HUES48 (cell line): ENCODE results near the gene LAMB1.
"Not testable (repeated sequence)": the region's sequence is repeated elsewhere in the genome, so short reads cannot be mapped to it uniquely, and the experiment has no call there.

Source experiments
- H3K27ac ChIP-seq: one replicate; pipeline ENCODE4 v1.7.0; 2013; ENCODE audit warnings: low read depth, low read length, inconsistent platforms
- H3K27me3 ChIP-seq: 2 replicates; pipeline ENCODE4 v1.6.1; 2013; ENCODE audit warnings: mild to moderate bottlenecking, low read length; ENCODE audit not compliant: control insufficient read depth, insufficient read depth
- H3K36me3 ChIP-seq: 2 replicates; pipeline ENCODE4 v1.6.1; 2013; ENCODE audit warnings: low read length; ENCODE audit not compliant: control insufficient read depth, insufficient read depth
- H3K4me1 ChIP-seq: 2 replicates; pipeline ENCODE4 v1.6.1; 2013; ENCODE audit warnings: mild to moderate bottlenecking, low read length; ENCODE audit not compliant: control insufficient read depth, insufficient read depth
- H3K4me3 ChIP-seq: 2 replicates; pipeline ENCODE4 v1.5.1; 2013; ENCODE audit warnings: mild to moderate bottlenecking, low read depth, low read length
- H3K9ac ChIP-seq: 2 replicates; pipeline ENCODE4 v1.6.1; 2013; ENCODE audit warnings: mild to moderate bottlenecking, low read depth, low read length, moderate library complexity
- H3K9me3 ChIP-seq: 2 replicates; pipeline ENCODE4 v1.6.1; 2013; ENCODE audit warnings: low read length; ENCODE audit not compliant: control insufficient read depth, insufficient read depth

LAMB1 gene

DNA sequence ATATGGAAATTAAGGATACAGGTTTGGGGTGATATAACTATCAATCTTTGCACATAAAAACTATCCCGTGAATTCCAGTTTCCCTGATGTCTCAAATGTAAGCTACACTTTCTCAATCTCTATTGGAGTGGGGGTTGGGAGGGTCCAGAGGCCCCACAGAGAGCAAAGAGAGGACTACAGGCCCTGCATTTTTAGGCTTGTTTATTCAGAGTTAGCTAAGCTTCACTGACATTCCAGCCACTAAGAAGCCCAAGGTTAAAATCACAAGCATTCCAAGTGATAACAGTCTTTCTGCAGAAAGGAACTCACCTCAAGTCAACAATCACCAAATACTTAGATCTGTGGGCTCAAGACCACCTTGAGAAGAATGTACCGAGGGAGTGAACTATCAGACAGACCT, 31.6 kb upstream of the LAMB1 start:
- Histone ChIP-seq H3K4me1 (peaks cover 18% of the 10 kb centered on the region), H3K27ac (peak overlapping the region; percentile 60), H3K36me3 (no peaks in the 10 kb centered on the region), H3K27me3 (no peaks in the 10 kb centered on the region), H3K9ac (no peak overlapping the region), H3K9me3 (no peaks in the 10 kb centered on the region), H3K4me3 (no peak overlapping the region; the same call in 1 of the 2 replicates)

DNA sequence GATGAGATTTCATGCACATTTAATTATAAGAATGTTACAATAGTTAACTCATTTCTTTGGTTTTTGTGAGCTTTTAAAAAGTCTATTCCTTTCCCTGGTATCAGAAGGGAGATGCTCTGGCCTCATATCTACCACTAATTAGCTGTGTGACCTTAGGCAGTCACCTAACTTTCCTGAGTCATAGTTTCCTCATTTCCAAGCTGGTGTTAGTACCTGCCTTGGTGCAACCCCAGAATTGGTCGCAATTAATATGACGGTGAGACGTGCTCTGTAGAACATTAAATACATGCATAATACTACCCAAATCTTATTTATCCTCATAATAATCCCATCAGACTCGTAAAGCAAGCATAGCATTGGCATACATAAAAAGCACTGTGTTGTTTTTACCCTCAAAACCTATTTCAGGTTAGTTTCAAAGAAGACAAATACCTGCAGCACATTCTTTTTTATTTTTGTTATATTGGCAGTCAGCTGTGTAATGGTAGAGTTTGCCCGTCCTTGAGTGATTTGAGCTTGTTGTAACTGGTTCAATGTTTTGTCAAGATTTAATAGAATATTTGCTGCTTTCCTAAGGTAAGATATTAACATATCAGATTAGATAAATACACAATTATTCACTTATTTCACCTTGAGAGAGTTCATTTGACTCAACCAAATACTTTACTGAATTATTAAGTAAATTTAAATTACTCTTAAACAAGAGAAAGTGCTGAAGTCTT, 31.0 kb upstream of the LAMB1 start:
- peaks cover 18% of the 10 kb centered on the region for H3K4me1 ChIP-seq
- H3K27ac ChIP-seq: peak overlapping the region; percentile 60
- H3K36me3 ChIP-seq: no peaks in the 10 kb centered on the region
- H3K9ac ChIP-seq: no peak overlapping the region
- H3K9me3 ChIP-seq: no peaks in the 10 kb centered on the region
- no peaks in the 10 kb centered on the region for H3K27me3 ChIP-seq
- no peak overlapping the region for H3K4me3 ChIP-seq

DNA sequence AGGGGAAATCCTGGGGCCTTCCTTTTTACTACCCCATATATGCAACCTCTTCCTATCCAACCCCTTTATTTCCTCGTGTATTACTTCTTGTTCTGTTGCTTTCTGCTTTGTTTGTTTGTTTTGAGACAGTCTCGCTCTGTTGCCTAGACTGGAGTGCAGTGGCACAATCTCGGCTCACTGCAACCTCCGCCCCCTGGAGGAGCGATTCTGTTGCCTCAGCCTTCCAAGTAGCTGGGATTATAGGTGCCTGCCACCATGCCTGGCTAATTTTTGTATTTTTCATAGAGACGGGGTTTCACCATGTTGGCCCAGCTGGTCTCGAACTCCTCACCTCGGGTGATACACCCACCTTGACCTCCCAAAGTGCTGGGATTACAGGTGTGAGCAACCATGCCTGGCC, 30.3 kb upstream of the LAMB1 start:
- H3K4me1 ChIP-seq: peaks cover 18% of the 10 kb centered on the region
- not testable (repeated sequence) for H3K9me3 ChIP-seq, H3K9ac ChIP-seq, H3K27ac ChIP-seq, H3K36me3 ChIP-seq, H3K4me3 ChIP-seq, H3K27me3 ChIP-seq

DNA sequence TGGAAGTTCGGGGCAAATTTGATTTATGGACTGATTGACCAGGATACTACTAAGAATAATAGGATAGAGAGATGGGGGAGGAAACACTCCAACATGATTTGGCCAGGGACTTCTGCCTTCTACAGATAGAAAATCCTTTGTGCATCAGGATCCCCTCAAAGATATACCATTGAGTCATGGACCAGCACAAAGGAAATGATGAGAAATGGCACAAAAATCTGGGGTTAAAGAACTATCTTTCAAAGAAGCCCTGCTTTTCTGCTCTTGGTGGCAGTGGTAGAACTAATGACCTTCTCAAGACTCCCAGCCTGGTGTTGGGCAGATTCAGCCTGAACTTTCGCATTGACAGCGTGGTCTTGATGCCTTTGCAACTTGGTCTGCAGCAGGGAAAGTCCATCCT, 27.6 kb upstream of the LAMB1 start:
- Histone ChIP-seq H3K27me3 (no peaks in the 10 kb centered on the region), H3K4me3 (no peak overlapping the region), H3K27ac (no peak overlapping the region), H3K9ac (no peak overlapping the region), H3K4me1 (peaks cover 18% of the 10 kb centered on the region), H3K36me3 (no peaks in the 10 kb centered on the region), H3K9me3 (no peaks in the 10 kb centered on the region)

DNA sequence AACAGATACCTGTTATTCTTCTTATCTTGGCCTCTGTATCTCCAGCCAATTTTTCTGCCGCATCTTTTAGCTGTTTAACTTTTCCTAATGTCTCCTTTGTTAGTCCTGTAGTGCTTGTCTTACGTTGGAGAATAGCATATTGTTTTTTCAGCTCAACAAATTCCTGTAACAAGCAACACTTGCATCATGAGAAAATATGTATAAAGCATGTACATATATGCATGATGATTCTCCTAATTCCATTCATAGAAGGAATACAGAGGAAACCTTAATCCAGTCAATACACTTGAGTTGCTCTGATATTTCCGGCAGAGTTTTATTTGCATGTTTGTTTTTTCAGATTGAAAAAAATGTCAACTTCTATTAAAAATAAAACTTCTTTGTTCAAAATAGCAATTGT, 26.1 kb upstream of the LAMB1 start:
- Histone ChIP-seq H3K36me3 (no peaks in the 10 kb centered on the region), H3K27ac (no peak overlapping the region), H3K4me3 (no peak overlapping the region), H3K9me3 (no peaks in the 10 kb centered on the region), H3K9ac (no peak overlapping the region), H3K27me3 (no peaks in the 10 kb centered on the region), H3K4me1 (peaks cover 8% of the 10 kb centered on the region)

DNA sequence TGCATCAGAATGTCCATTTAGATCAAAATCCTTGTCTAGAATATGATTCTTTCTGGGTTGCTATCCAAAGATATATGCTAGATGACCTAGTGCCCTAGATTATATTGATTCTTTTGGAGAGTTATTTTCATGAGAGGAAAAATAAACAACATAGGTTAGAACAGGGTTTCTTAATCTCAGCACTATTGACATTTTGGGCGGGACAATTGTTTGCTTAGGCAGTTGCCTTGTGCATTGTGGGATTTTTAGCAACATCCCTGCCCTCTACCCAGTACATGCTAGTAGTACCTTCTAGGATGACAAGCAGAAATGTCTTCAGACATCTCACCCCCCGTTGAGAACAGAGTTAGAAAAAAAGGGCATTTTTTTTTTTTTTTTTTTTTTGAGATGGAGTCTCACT, 25.1 kb upstream of the LAMB1 start:
- H3K36me3 ChIP-seq: no peaks in the 10 kb centered on the region
- no peaks in the 10 kb centered on the region for H3K9me3 ChIP-seq
- no peaks in the 10 kb centered on the region for H3K27me3 ChIP-seq
- no peak overlapping the region for H3K27ac ChIP-seq
- H3K4me1 ChIP-seq: 0 out of 2 replicates have a peak, but pooled peaks cover 2% of the 10 kb centered on the region
- H3K4me3 ChIP-seq: no peak overlapping the region
- no peak overlapping the region for H3K9ac ChIP-seq

DNA sequence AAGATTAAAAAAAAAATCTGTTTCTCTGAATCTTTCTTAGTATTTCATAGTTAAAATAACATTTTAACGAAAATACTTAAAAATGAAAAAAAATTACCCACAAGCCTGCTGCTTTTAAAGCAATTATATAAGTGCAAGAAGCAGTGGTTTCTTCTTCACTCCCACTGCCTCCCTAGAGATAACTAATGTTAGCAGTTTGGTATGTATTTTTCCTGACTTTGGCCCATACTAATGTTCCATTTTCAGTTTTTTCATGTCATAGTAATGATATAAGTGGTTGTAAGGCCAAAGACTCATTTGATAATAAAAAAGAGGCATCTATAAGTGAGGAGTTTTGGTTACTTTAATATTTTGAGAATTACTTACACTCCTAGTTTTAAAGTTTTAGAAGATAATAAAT, 24.3 kb upstream of the LAMB1 start:
- Histone ChIP-seq H3K36me3 (no peaks in the 10 kb centered on the region), H3K27ac (no peak overlapping the region), H3K27me3 (no peaks in the 10 kb centered on the region), H3K4me1 (no peaks in the 10 kb centered on the region), H3K4me3 (no peak overlapping the region), H3K9me3 (no peaks in the 10 kb centered on the region), H3K9ac (no peak overlapping the region)

DNA sequence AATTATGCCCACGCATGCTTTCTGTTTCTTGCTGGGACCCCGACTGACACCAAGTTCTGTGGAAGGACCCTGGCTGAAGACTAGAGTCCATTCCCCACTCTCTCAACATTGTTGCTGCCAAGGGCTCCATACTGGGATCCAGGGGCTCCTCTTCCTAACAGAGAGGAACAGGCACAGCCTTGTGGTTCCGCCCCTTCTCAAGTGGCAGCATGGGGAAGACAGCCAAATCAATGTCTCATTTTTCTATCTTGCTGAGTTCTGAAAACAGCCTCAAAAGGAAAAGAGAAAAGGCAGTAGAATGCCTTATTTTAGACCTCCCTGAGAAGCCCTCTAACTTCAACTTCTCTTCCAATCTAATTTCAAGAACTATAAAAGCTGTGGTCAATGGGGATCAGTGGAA, 23.7 kb upstream of the LAMB1 start:
- H3K9ac ChIP-seq: no peak overlapping the region
- no peaks in the 10 kb centered on the region for H3K4me1 ChIP-seq
- no peak overlapping the region for H3K27ac ChIP-seq
- no peaks in the 10 kb centered on the region for H3K9me3 ChIP-seq
- no peaks in the 10 kb centered on the region for H3K36me3 ChIP-seq
- no peaks in the 10 kb centered on the region for H3K27me3 ChIP-seq
- H3K4me3 ChIP-seq: no peak overlapping the region

DNA sequence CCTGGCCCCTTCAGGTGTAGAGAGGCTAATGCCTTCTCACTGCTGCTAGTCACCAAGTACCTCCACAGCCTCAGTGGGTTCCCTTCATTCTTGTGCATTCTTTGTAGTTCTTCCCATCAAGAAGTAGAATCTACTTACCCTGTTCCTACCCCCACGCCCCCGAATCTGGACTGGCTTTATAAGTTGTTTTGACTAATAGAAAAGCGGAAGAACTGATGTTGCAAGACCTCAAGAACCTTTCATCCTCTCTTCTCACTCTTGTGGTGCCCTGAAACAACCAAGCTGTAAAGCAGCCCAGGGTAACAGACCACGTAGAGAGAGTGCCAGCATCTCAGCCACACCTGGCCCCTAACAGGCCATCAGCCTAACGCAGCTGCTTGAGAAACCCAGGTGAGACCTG, 23.2 kb upstream of the LAMB1 start:
- Histone ChIP-seq H3K27me3 (no peaks in the 10 kb centered on the region), H3K27ac (no peak overlapping the region), H3K9me3 (no peaks in the 10 kb centered on the region), H3K4me1 (no peaks in the 10 kb centered on the region), H3K9ac (no peak overlapping the region), H3K36me3 (no peaks in the 10 kb centered on the region), H3K4me3 (no peak overlapping the region)

DNA sequence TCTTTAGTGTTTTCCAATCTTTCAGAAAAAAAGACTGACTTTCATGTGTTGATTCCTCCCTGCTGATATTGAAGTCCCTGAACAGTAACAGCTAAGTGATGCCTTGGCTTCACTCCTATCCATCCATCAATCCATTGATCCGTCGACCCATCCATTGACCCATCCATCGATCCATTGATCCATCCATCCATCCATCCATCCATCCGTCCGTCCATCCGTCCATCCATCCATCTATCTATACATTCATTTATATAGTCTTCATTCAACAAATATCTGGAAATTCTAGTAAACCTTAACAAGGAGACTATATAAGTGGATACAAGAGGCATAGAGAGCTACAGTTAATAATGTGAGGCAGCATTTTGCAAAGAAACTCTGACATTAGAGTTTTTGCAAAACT, 21.6 kb upstream of the LAMB1 start:
- no peaks in the 10 kb centered on the region for H3K9me3 ChIP-seq
- H3K4me1 ChIP-seq: no peaks in the 10 kb centered on the region
- no peaks in the 10 kb centered on the region for H3K27me3 ChIP-seq
- no peak overlapping the region for H3K9ac ChIP-seq
- H3K4me3 ChIP-seq: no peak overlapping the region
- no peaks in the 10 kb centered on the region for H3K36me3 ChIP-seq
- no peak overlapping the region for H3K27ac ChIP-seq

DNA sequence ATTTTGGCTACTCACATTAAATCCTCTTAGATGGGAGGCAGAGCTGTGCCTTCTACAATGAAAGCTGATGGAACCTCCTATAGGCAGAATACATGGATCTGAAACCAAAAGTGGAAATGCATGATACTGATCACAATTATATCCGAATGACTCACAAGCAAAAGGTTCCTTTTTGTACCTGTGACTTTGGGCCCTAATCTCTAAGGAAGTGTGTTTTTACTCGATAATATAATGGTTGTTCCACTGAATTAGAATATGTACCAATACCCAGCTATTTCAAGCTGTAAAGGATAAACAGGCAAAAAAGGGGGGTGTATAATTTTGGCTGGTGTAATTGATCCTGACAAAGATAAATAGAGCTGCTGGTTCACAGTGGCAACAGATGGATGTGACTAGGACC, 17.6 kb upstream of the LAMB1 start:
- no peaks in the 10 kb centered on the region for H3K36me3 ChIP-seq
- H3K4me3 ChIP-seq: no peak overlapping the region
- no peaks in the 10 kb centered on the region for H3K4me1 ChIP-seq
- no peak overlapping the region for H3K27ac ChIP-seq
- H3K9me3 ChIP-seq: no peaks in the 10 kb centered on the region
- no peak overlapping the region for H3K9ac ChIP-seq
- H3K27me3 ChIP-seq: no peaks in the 10 kb centered on the region
